Measurements from ENCODE around the gene RGS12.

RGS12 gene, protein sequence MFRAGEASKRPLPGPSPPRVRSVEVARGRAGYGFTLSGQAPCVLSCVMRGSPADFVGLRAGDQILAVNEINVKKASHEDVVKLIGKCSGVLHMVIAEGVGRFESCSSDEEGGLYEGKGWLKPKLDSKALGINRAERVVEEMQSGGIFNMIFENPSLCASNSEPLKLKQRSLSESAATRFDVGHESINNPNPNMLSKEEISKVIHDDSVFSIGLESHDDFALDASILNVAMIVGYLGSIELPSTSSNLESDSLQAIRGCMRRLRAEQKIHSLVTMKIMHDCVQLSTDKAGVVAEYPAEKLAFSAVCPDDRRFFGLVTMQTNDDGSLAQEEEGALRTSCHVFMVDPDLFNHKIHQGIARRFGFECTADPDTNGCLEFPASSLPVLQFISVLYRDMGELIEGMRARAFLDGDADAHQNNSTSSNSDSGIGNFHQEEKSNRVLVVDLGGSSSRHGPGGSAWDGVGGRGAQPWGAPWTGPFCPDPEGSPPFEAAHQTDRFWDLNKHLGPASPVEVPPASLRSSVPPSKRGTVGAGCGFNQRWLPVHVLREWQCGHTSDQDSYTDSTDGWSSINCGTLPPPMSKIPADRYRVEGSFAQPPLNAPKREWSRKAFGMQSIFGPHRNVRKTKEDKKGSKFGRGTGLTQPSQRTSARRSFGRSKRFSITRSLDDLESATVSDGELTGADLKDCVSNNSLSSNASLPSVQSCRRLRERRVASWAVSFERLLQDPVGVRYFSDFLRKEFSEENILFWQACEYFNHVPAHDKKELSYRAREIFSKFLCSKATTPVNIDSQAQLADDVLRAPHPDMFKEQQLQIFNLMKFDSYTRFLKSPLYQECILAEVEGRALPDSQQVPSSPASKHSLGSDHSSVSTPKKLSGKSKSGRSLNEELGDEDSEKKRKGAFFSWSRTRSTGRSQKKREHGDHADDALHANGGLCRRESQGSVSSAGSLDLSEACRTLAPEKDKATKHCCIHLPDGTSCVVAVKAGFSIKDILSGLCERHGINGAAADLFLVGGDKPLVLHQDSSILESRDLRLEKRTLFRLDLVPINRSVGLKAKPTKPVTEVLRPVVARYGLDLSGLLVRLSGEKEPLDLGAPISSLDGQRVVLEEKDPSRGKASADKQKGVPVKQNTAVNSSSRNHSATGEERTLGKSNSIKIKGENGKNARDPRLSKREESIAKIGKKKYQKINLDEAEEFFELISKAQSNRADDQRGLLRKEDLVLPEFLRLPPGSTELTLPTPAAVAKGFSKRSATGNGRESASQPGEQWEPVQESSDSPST (N-terminal part only)

DNA sequence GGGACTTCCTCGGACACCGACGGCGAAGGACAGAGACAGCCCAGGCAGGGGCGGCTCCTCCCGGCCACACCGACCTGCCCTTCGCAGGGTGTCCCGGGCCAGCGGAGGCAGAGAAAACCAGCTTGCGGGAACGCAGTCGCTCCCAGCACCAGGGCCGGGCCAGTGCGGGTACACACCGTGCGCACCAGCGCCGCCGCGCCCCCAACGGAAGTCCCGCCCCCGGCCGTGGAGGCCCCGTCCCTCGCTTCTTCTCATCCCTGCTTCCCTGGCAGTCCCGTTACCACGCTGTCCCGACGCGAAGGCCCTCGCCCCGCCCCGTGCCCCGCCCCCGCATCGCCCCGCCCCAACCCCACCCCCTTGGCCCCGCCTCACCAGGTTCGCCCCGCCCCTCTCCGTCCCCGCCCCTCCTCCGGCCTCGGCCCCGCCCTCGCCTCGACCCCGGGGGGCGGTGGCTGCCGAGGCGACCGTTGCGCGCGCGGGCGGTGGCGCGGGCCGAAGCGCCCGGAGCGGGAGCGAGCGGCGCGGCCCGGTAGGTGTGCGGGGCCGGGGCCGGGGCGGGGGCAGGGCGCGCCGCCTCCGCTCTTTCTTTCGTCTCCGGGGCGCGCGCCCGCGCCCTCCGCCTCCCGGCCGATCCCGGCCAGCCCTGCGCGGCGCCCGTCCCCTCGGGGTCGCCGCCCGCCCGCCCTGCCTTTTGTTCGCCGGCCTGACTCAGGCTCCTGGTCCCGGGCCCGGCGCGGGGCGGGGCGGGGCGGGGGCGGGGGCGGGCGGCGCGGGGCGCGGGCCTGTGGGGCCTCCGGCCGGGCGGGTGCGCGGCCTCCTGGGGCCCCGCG, at the start of gene RGS12:
TSS of gene RGS12 (plus strand) at position 451 of the 830 bp plus-strand sequence. CDS start 23,150 bp downstream, outside the sequence.
- no peaks in the 10 kb centered on the region for H3K36me3 ChIP-seq (ENCODE audit: control insufficient read depth, insufficient read depth, low read length)
- peak within 1 kb of the TSS; percentile 87 for H3K4me3 ChIP-seq (ENCODE audit: low read depth, low read length)
- H3K4me1 ChIP-seq (ENCODE audit: control insufficient read depth, insufficient read depth, low read length), result peaks cover 13% of the 10 kb centered on the region; the same call in 1 of the 2 replicates
- no peaks in the 10 kb centered on the region for H3K9me3 ChIP-seq (ENCODE audit: control insufficient read depth, insufficient read depth, low read length)
- H3K27ac ChIP-seq (ENCODE audit: low read depth, low read length), result peak within 1 kb of the TSS; percentile 52
- peak within 1 kb of the TSS; percentile 62 for H3K9ac ChIP-seq (ENCODE audit: low read depth, low read length)
- H3K27me3 ChIP-seq (ENCODE audit: control insufficient read depth, insufficient read depth, low read length), result peaks cover 28% of the 10 kb centered on the region

DNA sequence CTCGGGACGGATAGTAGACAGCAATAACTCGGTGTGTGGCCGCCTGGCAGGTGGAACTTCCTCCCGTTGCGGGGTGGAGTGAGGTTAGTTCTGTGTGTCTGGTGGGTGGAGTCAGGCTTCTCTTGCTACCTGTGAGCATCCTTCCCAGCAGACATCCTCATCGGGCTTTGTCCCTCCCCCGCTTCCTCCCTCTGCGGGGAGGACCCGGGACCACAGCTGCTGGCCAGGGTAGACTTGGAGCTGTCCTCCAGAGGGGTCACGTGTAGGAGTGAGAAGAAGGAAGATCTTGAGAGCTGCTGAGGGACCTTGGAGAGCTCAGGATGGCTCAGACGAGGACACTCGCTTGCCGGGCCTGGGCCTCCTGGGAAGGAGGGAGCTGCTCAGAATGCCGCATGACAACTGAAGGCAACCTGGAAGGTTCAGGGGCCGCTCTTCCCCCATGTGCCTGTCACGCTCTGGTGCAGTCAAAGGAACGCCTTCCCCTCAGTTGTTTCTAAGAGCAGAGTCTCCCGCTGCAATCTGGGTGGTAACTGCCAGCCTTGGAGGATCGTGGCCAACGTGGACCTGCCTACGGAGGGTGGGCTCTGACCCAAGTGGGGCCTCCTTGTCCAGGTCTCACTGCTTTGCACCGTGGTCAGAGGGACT, 49.6 kb upstream of the RGS12 start:
- Histone ChIP-seq H3K9me3 (ENCODE audit: control insufficient read depth, insufficient read depth, low read length) (no peaks in the 10 kb centered on the region), H3K9ac (ENCODE audit: low read depth, low read length) (no peak overlapping the region), H3K27me3 (ENCODE audit: control insufficient read depth, insufficient read depth, low read length) (peaks cover 18% of the 10 kb centered on the region), H3K36me3 (ENCODE audit: control insufficient read depth, insufficient read depth, low read length) (peaks cover 34% of the 10 kb centered on the region), H3K27ac (ENCODE audit: low read depth, low read length) (no peak overlapping the region), H3K4me3 (ENCODE audit: low read depth, low read length) (no peak overlapping the region), H3K4me1 (ENCODE audit: control insufficient read depth, insufficient read depth, low read length) (peaks cover 7% of the 10 kb centered on the region)

DNA sequence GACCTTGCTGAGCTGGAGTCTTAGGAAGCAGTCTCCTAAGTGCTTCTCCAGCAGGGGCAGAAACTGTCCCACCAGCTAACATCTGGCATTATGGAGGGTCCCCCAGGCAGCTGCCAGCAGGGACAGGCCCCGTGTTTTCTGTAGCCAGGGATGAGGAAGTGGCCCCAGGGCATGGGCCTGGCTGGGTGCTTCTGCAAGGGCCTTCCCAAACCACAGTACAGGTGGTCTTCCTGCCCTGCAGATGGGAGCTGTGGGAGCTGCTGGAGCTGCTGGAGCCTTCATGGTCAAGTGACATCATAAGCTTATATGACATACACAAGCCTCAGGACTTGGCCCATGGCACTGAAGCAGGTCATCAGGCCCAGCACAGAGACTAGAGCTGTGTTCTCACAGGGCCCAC, 48.8 kb upstream of the RGS12 start:
- H3K27me3 ChIP-seq (ENCODE audit: control insufficient read depth, insufficient read depth, low read length), result peaks cover 11% of the 10 kb centered on the region
- H3K9ac ChIP-seq (ENCODE audit: low read depth, low read length), result no peak overlapping the region
- peaks cover 5% of the 10 kb centered on the region for H3K4me1 ChIP-seq (ENCODE audit: control insufficient read depth, insufficient read depth, low read length)
- no peak overlapping the region for H3K27ac ChIP-seq (ENCODE audit: low read depth, low read length)
- no peak overlapping the region for H3K4me3 ChIP-seq (ENCODE audit: low read depth, low read length)
- peaks cover 32% of the 10 kb centered on the region for H3K36me3 ChIP-seq (ENCODE audit: control insufficient read depth, insufficient read depth, low read length)
- H3K9me3 ChIP-seq (ENCODE audit: control insufficient read depth, insufficient read depth, low read length), result no peaks in the 10 kb centered on the region

DNA sequence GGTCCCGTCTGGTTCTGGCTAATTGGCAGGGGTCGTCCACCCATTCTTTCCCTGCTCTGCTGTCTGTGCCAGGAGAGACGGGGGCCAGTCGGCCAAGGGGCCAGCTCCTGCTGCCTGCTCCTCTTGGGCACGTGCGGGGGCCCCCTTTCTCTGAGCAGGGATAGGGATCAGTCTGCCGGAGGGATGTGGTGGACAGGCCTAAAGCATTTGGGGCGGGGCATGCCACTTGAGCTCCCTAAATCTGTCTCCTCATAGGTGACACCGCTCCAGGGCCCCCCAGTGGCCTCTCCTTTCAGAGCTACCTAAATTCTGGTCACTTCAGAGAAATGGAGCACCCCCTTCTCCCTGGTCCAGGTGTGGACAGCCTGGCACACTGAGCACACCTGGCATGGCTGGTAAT, 48.1 kb upstream of the RGS12 start:
- Histone ChIP-seq H3K4me1 (ENCODE audit: control insufficient read depth, insufficient read depth, low read length) (peaks cover 5% of the 10 kb centered on the region), H3K36me3 (ENCODE audit: control insufficient read depth, insufficient read depth, low read length) (peaks cover 24% of the 10 kb centered on the region), H3K27me3 (ENCODE audit: control insufficient read depth, insufficient read depth, low read length) (0 out of 2 replicates have a peak, but pooled peaks cover 3% of the 10 kb centered on the region), H3K4me3 (ENCODE audit: low read depth, low read length) (no peak overlapping the region), H3K9ac (ENCODE audit: low read depth, low read length) (no peak overlapping the region), H3K9me3 (ENCODE audit: control insufficient read depth, insufficient read depth, low read length) (no peaks in the 10 kb centered on the region), H3K27ac (ENCODE audit: low read depth, low read length) (no peak overlapping the region)

DNA sequence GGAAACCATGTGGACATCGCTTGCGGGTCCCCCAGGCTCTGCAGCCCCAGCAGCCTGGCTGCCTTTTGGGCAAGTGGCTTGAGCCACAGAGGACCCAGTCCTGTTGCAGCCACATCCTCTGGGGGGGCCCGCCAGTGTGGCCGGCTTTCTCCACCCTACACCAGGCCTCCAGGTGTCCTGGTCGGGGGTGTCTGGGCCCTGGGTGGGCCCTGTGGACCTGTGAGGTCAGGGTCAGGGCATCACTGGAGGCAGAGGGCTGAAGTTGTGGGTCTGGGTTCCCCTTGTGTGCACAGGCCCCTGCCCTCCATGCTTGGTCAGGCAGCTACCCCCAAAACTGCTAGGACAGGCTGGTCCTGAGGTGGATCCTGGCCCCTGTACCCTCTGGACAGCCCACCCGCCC, 47.1 kb upstream of the RGS12 start:
- Histone ChIP-seq H3K27ac (ENCODE audit: low read depth, low read length) (no peak overlapping the region), H3K9ac (ENCODE audit: low read depth, low read length) (no peak overlapping the region), H3K4me3 (ENCODE audit: low read depth, low read length) (no peak overlapping the region), H3K9me3 (ENCODE audit: control insufficient read depth, insufficient read depth, low read length) (no peaks in the 10 kb centered on the region), H3K4me1 (ENCODE audit: control insufficient read depth, insufficient read depth, low read length) (peaks cover 9% of the 10 kb centered on the region), H3K27me3 (ENCODE audit: control insufficient read depth, insufficient read depth, low read length) (no peaks in the 10 kb centered on the region), H3K36me3 (ENCODE audit: control insufficient read depth, insufficient read depth, low read length) (peaks cover 15% of the 10 kb centered on the region)

DNA sequence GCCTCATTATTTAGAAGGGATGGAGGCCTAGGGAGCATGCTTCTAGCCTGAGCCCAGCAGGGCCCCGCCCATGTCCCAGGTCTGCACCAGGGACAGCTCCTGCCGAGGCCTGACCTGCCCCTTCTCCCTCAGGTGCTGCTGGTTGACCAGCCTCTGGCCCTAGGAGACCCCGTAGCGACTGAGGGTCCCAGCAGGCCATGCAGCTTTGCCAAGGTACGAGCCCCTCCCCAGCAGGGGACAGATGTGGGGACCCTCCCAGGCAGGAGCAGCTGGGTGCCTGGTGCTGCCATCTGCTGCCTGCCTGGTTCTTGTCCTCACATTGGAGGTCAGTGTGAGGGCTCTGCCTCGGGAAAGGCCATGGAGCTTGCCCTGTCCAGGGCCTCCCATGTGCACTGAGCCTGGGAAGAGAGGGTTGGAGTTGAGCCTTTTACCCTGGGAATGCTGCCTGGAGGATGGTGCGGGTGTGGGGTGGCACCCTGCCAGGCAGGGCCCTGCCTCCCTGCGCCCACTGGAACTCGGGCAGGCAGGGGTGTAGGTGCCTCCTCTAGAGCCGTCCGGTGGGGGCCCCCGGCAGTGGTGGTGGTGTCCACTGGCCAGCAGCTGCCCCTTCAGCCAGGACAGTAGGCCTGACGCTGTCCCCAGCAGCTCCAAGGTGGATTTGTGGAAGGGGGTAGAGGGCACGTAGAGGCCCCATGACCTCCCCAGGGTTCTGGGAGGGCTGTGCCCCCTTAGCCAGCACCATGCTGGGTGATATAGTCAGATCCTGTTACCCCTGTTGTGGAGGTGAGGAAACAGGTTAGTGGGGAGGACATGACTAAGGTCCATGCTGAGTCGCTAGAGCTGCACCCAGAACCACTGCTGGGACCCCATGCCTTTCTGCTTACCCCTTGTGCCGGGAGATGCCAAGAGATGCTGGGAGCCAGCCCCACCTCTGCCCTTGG, 46.1 kb upstream of the RGS12 start:
- Histone ChIP-seq H3K36me3 (ENCODE audit: control insufficient read depth, insufficient read depth, low read length) (peaks cover 9% of the 10 kb centered on the region; the same call in 1 of the 2 replicates), H3K27ac (ENCODE audit: low read depth, low read length) (no peak overlapping the region), H3K27me3 (ENCODE audit: control insufficient read depth, insufficient read depth, low read length) (no peaks in the 10 kb centered on the region), H3K4me1 (ENCODE audit: control insufficient read depth, insufficient read depth, low read length) (peaks cover 8% of the 10 kb centered on the region), H3K9me3 (ENCODE audit: control insufficient read depth, insufficient read depth, low read length) (no peaks in the 10 kb centered on the region), H3K9ac (ENCODE audit: low read depth, low read length) (no peak overlapping the region), H3K4me3 (ENCODE audit: low read depth, low read length) (no peak overlapping the region)

DNA sequence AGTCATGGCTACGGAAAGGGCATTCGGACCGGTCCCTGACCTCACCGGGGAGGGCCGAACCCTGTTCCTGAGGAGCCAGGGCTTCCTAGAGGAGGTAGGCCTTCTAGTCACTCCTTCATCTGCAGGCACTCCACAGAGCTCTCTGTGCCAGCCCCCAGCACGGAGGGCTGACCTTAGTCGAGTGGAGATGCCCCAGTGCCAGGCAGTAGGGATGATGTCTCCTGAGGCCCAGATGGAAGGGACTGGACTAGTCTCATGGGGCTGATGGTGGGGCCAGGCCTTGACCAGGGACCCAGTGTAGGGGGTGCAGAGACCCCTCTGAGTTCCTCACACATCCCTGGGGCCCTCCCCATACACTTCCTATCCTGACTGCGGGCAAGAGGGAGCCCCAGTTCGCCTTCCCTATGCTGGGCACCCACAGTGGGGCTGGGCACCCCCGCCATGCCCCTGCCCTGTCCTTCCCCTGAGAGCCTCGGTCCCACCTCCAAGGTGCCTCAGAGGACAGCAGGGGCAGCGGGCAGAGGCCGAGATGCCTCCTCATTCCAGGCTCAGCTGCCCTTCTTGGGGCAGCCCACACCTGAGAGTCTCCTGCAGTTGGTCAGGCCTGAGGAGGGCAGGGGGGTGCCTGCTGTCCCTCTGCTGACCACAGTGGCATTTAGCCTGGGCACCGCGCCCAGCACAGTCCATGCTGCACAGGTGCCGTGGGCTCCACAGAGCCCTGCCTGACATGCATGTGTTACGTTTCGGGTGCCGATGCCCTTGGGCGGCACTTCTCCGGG, 45.2 kb upstream of the RGS12 start:
- Histone ChIP-seq H3K4me1 (ENCODE audit: control insufficient read depth, insufficient read depth, low read length) (peaks cover 4% of the 10 kb centered on the region; the same call in 1 of the 2 replicates), H3K9ac (ENCODE audit: low read depth, low read length) (no peak overlapping the region), H3K4me3 (ENCODE audit: low read depth, low read length) (no peak overlapping the region), H3K9me3 (ENCODE audit: control insufficient read depth, insufficient read depth, low read length) (no peaks in the 10 kb centered on the region), H3K27me3 (ENCODE audit: control insufficient read depth, insufficient read depth, low read length) (no peaks in the 10 kb centered on the region), H3K27ac (ENCODE audit: low read depth, low read length) (no peak overlapping the region), H3K36me3 (ENCODE audit: control insufficient read depth, insufficient read depth, low read length) (0 out of 2 replicates have a peak, but pooled peaks cover 4% of the 10 kb centered on the region)

DNA sequence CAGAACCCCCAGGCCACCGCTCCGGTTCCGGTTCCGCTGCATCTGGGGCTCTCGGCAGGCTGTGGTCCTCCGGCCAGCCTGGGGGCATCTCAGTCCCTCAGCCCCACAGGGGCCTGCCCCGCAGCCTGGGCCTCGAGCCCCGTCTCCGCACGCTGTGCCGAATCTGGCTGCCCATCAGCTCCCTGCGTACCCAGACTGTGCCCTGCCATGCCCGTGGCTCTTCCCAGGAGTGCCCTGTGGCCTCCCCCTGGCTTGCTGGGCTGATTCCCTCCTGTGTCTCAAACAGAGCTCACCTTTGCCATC, 44.7 kb upstream of the RGS12 start:
- peaks cover 4% of the 10 kb centered on the region; the same call in 1 of the 2 replicates for H3K4me1 ChIP-seq (ENCODE audit: control insufficient read depth, insufficient read depth, low read length)
- H3K9ac ChIP-seq (ENCODE audit: low read depth, low read length), result no peak overlapping the region
- no peaks in the 10 kb centered on the region for H3K27me3 ChIP-seq (ENCODE audit: control insufficient read depth, insufficient read depth, low read length)
- no peak overlapping the region for H3K4me3 ChIP-seq (ENCODE audit: low read depth, low read length)
- H3K27ac ChIP-seq (ENCODE audit: low read depth, low read length), result no peak overlapping the region
- no peaks in the 10 kb centered on the region for H3K9me3 ChIP-seq (ENCODE audit: control insufficient read depth, insufficient read depth, low read length)
- H3K36me3 ChIP-seq (ENCODE audit: control insufficient read depth, insufficient read depth, low read length), result 0 out of 2 replicates have a peak, but pooled peaks cover 4% of the 10 kb centered on the region

All from HUES48 (cell line).